ENCODE data around the gene DGKG.

DGKG gene

GRCh38 chr3:186226482-186226881, 135.6 kb downstream of the DGKG start:
- TF ChIP-seq CTCF (conservative IDR thresholded peaks at IDR 0.05; ENCODE audit: low read length) (no peak), EZH2phosphoT487 (IDR thresholded peaks at IDR 0.05; ENCODE audit: borderline replicate concordance) (no peak)
- Histone ChIP-seq H3K4me3 (ENCODE audit: low read length, poor library complexity, severe bottlenecking) (no peak overlapping the region), H3F3A (ENCODE audit: low read depth) (no peaks in the 10 kb centered on the region), H3K4me1 (ENCODE audit: insufficient read depth, low read length, poor library complexity, severe bottlenecking) (peaks cover 6% of the 10 kb centered on the region), H4K20me1 (ENCODE audit: insufficient read depth, low read length, poor library complexity, severe bottlenecking) (no peaks in the 10 kb centered on the region), H3K9ac (ENCODE audit: low read depth, low read length, poor library complexity, severe bottlenecking) (no peak overlapping the region), H2AFZ (ENCODE audit: low read length) (no peak overlapping the region), H3K79me2 (ENCODE audit: insufficient read depth, low read length) (no peaks in the 10 kb centered on the region), H3K4me2 (ENCODE audit: low read depth, low read length, poor library complexity, severe bottlenecking) (no peak overlapping the region), H3K27me3 (ENCODE audit: insufficient read depth, low read length, poor library complexity, severe bottlenecking) (no peaks in the 10 kb centered on the region), H3K9me2 (replicated peaks; ENCODE audit: low read depth, low read length) (no peaks in the 10 kb centered on the region), H3K36me3 (ENCODE audit: insufficient read depth, low read length) (no peaks in the 10 kb centered on the region), H3K9me3 (ENCODE audit: insufficient read depth, low read depth, low read length) (no peaks in the 10 kb centered on the region)

GRCh38 chr3:186225603-186226002, 136.4 kb downstream of the DGKG start:
- no peak overlapping the region for H3K4me2 ChIP-seq (ENCODE audit: low read depth, low read length, poor library complexity, severe bottlenecking)
- no peaks in the 10 kb centered on the region for H3K36me3 ChIP-seq (ENCODE audit: insufficient read depth, low read length)
- no peaks in the 10 kb centered on the region for H3F3A ChIP-seq (ENCODE audit: low read depth)
- no peaks in the 10 kb centered on the region for H3K27me3 ChIP-seq (ENCODE audit: insufficient read depth, low read length, poor library complexity, severe bottlenecking)
- H4K20me1 ChIP-seq (ENCODE audit: insufficient read depth, low read length, poor library complexity, severe bottlenecking) = no peaks in the 10 kb centered on the region
- H3K9ac ChIP-seq (ENCODE audit: low read depth, low read length, poor library complexity, severe bottlenecking) = no peak overlapping the region
- TF ChIP-seq CTCF (conservative IDR thresholded peaks at IDR 0.05; ENCODE audit: low read length) (no peak), EZH2phosphoT487 (IDR thresholded peaks at IDR 0.05; ENCODE audit: borderline replicate concordance) (no peak)
- no peaks in the 10 kb centered on the region for H3K9me3 ChIP-seq (ENCODE audit: insufficient read depth, low read depth, low read length)
- H3K79me2 ChIP-seq (ENCODE audit: insufficient read depth, low read length) = no peaks in the 10 kb centered on the region
- no peak overlapping the region for H3K4me3 ChIP-seq (ENCODE audit: low read length, poor library complexity, severe bottlenecking)
- no peak overlapping the region for H2AFZ ChIP-seq (ENCODE audit: low read length)
- no peaks in the 10 kb centered on the region for H3K9me2 ChIP-seq (replicated peaks; ENCODE audit: low read depth, low read length)
- H3K4me1 ChIP-seq (ENCODE audit: insufficient read depth, low read length, poor library complexity, severe bottlenecking) = peaks cover 6% of the 10 kb centered on the region

- Histone ChIP-seq H3K27me3 (ENCODE audit: insufficient read depth, low read length, poor library complexity, severe bottlenecking) (no peaks in the 10 kb centered on the region), H4K20me1 (ENCODE audit: insufficient read depth, low read length, poor library complexity, severe bottlenecking) (no peaks in the 10 kb centered on the region), H3K4me2 (ENCODE audit: low read depth, low read length, poor library complexity, severe bottlenecking) (no peak overlapping the region), H3K4me3 (ENCODE audit: low read length, poor library complexity, severe bottlenecking) (no peak overlapping the region), H2AFZ (ENCODE audit: low read length) (no peak overlapping the region), H3K9me2 (replicated peaks; ENCODE audit: low read depth, low read length) (no peaks in the 10 kb centered on the region), H3K9me3 (ENCODE audit: insufficient read depth, low read depth, low read length) (no peaks in the 10 kb centered on the region), H3K79me2 (ENCODE audit: insufficient read depth, low read length) (no peaks in the 10 kb centered on the region), H3K36me3 (ENCODE audit: insufficient read depth, low read length) (no peaks in the 10 kb centered on the region), H3K4me1 (ENCODE audit: insufficient read depth, low read length, poor library complexity, severe bottlenecking) (peaks cover 6% of the 10 kb centered on the region), H3F3A (ENCODE audit: low read depth) (no peaks in the 10 kb centered on the region), H3K9ac (ENCODE audit: low read depth, low read length, poor library complexity, severe bottlenecking) (no peak overlapping the region)
- TF ChIP-seq EZH2phosphoT487 (IDR thresholded peaks at IDR 0.05; ENCODE audit: borderline replicate concordance) (no peak), CTCF (conservative IDR thresholded peaks at IDR 0.05; ENCODE audit: low read length) (no peak)
Observed at GRCh38 chr3:186224041-186224610, 137.9 kb downstream of the DGKG start.
